KG1 (cell line): ENCODE results near the gene MAP3K14.

Source experiments
- DNase-seq: peaks from one replicate; lab custom pipeline; 2025; lab: John Stamatoyannopoulos, UW

The MAP3K14 gene

GRCh38 chr17:45338996-45339535 is 22.2 kb upstream of the MAP3K14 start:
- no peak for DNase-seq

DNA sequence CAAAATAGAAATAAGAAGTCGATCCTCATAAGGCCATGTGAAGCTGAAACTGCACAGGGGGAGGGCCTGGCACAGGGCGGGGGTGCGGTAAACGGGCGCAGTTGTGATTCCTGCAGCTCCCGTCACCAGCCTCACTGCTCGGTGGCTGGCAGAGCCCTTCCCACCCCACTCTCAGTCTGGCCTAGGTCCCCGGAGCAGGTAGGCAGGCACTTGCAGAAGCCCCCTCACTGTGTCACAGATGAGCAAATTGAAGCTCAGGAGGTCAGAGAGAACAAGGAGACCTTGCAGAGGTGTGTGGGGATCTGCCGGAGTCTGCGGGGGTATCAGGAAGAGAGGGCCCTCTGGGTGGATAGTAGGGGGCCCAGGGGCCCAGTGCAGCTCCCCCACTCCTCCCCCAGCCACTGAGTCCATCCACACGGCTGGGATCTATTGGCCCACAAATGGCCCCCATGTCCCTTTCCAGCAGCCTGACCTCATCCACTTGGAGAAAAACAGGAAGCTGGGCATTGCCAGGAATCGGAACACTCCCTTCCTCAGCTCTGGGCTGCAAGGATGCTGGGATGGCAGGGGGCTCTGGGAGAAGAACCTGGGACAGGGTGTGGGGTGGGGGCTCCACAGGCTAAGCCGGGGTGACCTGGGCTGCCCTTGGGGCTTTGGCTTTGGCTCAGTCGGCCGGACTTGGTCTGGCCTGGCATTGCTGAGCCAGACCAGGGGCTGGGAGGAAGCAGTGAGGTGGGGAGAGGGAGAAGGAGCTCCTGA is 21.4 kb upstream of the MAP3K14 start:
- no peak for DNase-seq

DNA sequence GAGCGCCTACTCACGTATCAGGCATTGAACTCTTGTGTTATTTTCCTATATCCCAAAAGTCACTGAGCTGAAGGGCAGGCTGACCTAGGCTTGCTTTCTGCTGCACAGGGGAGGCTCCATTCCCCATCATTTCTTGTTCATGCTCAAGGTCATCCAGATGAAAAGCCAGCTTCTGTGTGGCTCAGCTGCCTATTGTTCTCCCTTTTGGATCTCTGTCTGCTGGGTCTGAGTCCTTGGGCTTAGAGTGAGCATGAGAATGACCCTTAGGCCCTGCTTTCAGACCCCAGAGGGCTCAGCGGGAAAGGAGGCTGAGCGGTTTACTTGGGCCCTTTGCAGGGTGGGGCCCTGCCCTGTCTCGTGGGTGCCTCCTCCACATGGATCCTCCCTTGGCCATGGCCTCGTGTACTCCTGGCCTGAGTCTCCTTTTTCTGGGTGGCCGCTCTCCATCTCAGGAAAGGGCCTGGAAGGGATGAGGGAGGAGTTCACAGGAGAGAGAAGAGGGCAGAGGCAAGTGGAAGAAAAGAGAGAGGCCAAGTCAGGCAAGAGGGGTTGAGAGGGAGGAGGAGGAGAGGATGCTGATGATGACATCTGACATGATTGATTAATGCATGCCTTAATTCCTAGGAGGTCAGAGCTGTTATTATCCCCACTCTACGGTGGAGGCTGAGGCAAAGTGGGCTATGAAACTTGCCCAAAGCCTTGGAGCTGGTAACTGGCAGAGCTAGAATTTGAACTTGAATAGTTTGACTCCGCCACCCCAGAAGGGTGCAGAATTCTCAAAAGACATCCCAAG is 19.8 kb upstream of the MAP3K14 start:
- no peak for DNase-seq

GRCh38 chr17:45335721-45336120 is 18.9 kb upstream of the MAP3K14 start:
- no peak for DNase-seq

DNA sequence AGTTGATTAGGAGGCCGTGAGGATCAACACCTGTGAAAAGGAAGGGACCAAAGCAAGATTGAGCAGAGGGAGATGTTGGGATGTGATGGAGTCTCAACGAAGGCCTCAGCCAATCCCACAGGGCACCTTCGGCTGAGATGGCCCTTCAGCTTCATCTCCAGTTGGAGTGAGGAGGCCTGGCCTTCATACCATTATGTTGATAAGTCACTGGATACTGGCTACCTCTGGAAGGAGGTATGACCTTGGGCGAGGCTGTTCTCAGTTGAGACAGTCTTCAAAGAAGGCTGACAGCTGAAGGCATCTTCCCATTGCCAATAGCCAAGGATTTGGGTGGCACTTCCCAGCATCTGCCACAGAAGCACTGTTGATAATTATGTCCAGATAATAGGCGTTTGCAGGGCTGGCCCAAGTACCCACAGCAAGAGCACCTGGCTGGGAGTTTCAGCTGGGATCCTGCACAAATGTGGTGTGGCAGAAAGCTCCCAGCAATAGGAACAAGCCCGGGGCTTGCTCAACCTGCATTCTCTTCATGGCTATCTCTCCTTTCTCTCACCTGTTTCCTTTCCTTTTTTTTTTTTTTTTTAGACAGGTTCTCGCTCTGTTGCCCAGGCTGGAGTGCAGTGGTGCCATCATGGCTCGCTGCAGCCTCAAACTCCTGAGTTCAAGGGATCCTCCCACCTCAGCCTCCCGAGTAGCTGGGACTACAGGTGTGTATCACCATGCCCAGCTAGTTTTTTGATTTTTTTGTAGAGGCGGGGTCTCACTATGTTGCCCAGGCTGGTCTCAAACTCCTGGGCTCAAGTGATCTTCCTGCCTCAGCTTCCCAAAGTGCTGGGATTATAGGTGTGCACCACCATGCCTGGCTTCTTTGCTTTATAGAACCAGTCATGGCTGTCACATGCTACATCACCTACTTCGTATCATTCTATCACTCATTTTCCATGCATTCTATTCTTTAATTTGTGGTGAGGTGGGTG is 18.2 kb upstream of the MAP3K14 start:
- no peak for DNase-seq

DNA sequence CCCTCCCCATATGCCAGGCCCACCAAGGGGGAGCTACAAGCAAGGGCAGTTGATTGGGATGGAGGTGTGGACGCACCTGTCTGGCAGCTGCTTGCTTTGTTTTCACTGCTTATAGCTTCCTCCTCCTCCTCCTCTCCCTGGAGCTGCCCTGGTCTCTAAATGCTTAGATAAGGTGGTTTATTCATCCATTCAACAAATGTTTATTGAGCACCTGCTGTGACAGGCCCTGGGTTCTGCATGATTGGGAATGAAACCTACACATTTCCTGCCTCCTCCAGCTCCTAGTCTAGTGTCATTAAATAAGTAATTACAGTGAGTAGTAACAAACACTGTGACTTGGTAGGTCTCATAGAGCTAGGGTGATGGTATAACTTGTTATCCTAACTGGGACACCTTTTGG is 17.4 kb upstream of the MAP3K14 start:
- no peak for DNase-seq

DNA sequence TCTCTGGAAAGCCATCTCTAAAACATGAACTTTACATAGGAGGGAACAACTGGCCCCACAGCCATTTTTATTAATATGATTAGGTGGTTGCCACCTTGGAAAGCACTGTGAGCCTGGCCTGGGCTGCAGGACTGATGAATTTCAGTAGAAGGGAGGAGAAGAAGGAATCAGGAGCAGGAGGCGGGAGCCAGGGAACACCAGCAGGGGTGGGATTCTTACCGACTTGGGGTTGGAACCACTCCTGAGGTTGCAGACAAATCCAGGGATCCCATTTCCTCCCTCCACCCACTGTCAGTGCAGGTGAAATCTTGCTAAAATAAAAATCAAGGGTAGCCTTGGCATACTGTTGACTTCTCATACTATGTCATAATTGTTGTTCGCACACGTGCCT is 16.9 kb upstream of the MAP3K14 start:
- no peak for DNase-seq

GRCh38 chr17:45332989-45333701 is 16.3 kb upstream of the MAP3K14 start:
- DNase-seq, result no peak

- DNase-seq, result no peak
Observed at GRCh38 chr17:45332505-45332904, 15.7 kb upstream of the MAP3K14 start.

DNA sequence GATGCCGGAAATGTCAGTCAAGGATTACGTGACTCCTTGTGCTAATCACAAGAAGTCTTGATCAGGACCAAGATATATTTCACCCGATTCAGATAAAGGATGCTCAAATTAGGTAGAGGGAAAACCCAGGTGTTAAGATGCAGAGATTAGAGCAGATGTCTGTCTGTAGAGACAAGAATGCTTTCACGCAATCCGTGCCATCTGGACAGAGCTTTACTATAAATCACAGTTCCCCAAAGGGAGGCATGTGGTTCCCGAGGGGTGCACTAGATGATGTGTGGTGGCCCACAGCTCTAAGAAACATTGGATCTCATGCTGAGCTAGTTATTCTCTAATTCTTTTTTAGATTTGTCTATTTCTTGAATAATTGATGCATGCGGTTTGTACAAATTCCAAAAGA is 9.8 kb upstream of the MAP3K14 start:
- no peak for DNase-seq

GRCh38 chr17:45325810-45326209 is 9.0 kb upstream of the MAP3K14 start:
- no peak for DNase-seq

- no peak for DNase-seq
Observed at GRCh38 chr17:45324336-45324735, 7.5 kb upstream of the MAP3K14 start.

- DNase-seq, result no peak
Observed at GRCh38 chr17:45322168-45322567, 5.3 kb upstream of the MAP3K14 start.

DNA sequence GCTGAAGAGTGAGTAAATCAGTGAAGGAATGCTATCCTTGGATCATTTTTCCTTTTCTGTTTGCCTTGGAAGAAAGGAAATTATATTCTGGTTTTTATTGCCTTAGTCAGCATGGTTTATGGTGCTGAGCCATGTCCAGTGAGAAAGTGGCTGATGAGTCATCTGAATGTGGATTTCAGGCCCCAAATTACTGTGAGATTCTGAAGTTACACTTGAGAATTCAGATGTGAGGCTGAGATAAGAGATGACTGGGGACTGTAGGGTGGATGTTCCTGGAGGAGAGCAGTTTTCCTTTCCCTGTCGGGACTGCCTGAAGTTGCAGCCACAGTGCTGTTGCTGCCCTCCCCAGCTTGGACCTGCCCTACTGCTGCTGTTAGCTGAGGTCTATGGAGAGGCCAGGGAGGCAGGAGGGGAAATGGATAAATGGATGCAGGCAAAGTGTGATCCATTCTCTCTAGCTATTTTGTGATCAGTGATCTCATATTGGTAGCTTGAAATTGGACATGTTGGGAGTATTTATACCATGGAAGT is 4.2 kb upstream of the MAP3K14 start:
- no peak for DNase-seq

- DNase-seq, result no peak
Observed at GRCh38 chr17:45320349-45320930, 3.6 kb upstream of the MAP3K14 start.

- DNase-seq, result no peak
Observed at GRCh38 chr17:45319239-45319703, 2.5 kb upstream of the MAP3K14 start.

- DNase-seq, result no peak
Observed at GRCh38 chr17:45318561-45319230, 1.9 kb upstream of the MAP3K14 start.

- DNase-seq, result peak; percentile 99
Observed at GRCh38 chr17:45317111-45317928, 500 bp upstream of the MAP3K14 start.
